SJCRH30 (cell line): ENCODE results near the gene C3AR1. TPM values are rescaled to one million over a fixed set of nuclear protein-coding genes. Genes with fewer than 3 reads are reported as not detected.
"Not testable (repeated sequence)": the region's sequence is repeated elsewhere in the genome, so short reads cannot be mapped to it uniquely, and the experiment has no call there.

Experiments used
- DNase-seq, 2 experiments: peaks; one replicate each; pipeline ENCODE4 v3.0.0-alpha.2; 2015 to 2020
- H3K27ac ChIP-seq: fragments of 250-450 bp; sonication (Bioruptor Pico); 2 replicates; pipeline ENCODE4 v1.5.1; 2020; ENCODE audit warnings: mild to moderate bottlenecking, moderate library complexity
- H3K27me3 ChIP-seq: fragments of 250-450 bp; sonication (Bioruptor Pico); 2 replicates; pipeline ENCODE4 v1.5.1; 2020; ENCODE audit warnings: mild to moderate bottlenecking, moderate library complexity
- H3K36me3 ChIP-seq: fragments of 250-450 bp; sonication (Bioruptor Pico); 2 replicates; pipeline ENCODE4 v1.5.1; 2020; ENCODE audit warnings: mild to moderate bottlenecking, moderate library complexity
- H3K4me1 ChIP-seq: fragments of 250-450 bp; sonication (Bioruptor Pico); 2 replicates; pipeline ENCODE4 v1.5.1; 2020; ENCODE audit warnings: mild to moderate bottlenecking, moderate library complexity
- H3K4me3 ChIP-seq: fragments of 250-450 bp; sonication (Bioruptor Pico); 2 replicates; pipeline ENCODE4 v1.5.1; 2020; ENCODE audit warnings: mild to moderate bottlenecking, moderate library complexity
- H3K9me3 ChIP-seq: fragments of 250-450 bp; sonication (Bioruptor Pico); replicated peaks from 2 replicates; pipeline ENCODE4 v1.5.1; 2020; ENCODE audit warnings: mild to moderate bottlenecking, moderate library complexity
- total RNA-seq: library from RNA; depleted of rRNA; stranded (reverse); fragments of >200 nt; shearing (Covaris generic); gene quantifications from 2 replicates; pipeline ENCODE4 v1.2.3, GENCODE V29; 2014

Gene C3AR1
- total RNA-seq, 1 experiment from 2014 or later: 0.06 TPM

DNA sequence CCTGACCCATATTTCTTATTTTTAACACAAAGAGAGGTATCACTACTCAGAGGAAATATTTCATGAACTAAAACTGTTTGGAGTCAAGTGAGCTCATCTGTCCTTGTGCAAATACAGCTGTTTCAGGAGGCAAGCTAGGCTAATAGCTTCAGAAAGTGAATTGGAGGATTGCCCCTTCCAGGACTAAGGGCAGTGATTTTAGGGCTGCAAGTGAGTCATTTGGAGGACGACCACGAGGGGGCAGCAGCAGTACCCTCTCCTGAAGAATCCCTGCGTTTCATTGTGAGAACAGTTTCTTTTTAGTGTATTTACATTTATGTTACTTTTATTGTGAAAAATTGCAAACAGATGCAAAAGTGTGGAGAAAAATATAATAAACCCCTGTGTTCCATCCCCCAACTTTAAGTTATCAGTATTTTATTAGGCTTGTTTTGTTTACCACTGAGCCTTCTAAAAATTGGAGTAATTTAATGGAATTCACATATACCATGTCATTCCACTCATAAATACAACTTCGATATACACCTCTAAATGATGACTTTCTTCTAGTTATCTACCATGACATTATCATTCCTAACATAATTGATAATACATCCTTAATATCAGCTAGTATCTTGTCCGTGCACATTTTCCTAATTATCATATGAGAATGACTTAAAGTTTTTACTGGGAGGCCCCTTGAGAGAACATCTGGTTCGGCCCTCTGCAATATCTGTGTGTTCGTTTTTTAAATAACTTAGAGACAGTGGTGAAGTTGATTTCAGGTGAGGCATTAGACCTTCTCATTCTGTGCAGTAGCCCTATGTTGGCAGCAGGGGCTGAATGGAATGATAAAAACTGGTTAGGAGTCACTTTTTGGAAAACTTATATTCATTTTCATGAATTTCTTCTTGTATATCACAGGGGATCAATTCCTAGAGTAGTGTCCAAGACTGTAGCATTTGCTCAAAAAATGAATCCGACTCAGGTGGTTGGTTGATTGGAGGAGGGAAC, 19.9 kb downstream of the C3AR1 start:
- peak; percentile 66 to 86 for DNase-seq
- Histone ChIP-seq H3K27ac (no peak overlapping the region), H3K27me3 (no peaks in the 10 kb centered on the region), H3K4me1 (no peaks in the 10 kb centered on the region), H3K9me3 (no peaks in the 10 kb centered on the region), H3K36me3 (peaks cover 2% of the 10 kb centered on the region), H3K4me3 (no peak overlapping the region)

DNA sequence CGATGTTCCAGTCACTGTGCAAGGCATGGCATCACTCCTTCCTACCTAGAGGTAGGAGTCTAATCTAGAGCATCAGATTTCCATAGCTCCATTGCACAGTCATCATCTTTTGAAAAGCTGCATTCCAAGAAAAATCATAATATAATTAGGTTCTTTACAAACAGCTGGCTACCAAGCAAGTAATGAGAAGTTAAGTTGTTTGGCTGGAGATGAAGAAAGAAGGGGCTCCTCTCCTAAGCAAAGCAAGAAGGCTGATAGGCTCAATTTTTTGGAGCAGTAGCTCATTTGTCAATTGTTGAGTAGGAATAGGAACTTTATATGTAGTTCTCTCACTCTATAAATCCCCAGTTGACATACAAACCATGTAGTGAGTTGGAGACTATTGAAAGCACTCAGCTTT, 25.4 kb downstream of the C3AR1 start:
- Histone ChIP-seq H3K27ac (no peak overlapping the region), H3K4me1 (peaks cover 9% of the 10 kb centered on the region; the same call in 1 of the 2 replicates), H3K36me3 (no peaks in the 10 kb centered on the region; the same call in none of the 2 replicates), H3K9me3 (no peaks in the 10 kb centered on the region), H3K4me3 (no peak overlapping the region), H3K27me3 (no peaks in the 10 kb centered on the region)
- no peak for DNase-seq

GRCh38 chr12:8038659-8039114, 27.5 kb downstream of the C3AR1 start:
- DNase-seq: peak; percentile 60 to 65
- no peaks in the 10 kb centered on the region for H3K27me3 ChIP-seq
- H3K9me3 ChIP-seq: no peaks in the 10 kb centered on the region
- H3K27ac ChIP-seq: no peak overlapping the region
- H3K4me1 ChIP-seq: peaks cover 12% of the 10 kb centered on the region; the same call in 1 of the 2 replicates
- no peaks in the 10 kb centered on the region; the same call in 1 of the 2 replicates for H3K36me3 ChIP-seq
- H3K4me3 ChIP-seq: no peak overlapping the region

- H3K4me1 ChIP-seq: peaks cover 12% of the 10 kb centered on the region; the same call in 1 of the 2 replicates
These were observed 28.2 kb downstream of the C3AR1 start for GRCh38 chr12:8037947-8038346.

DNA sequence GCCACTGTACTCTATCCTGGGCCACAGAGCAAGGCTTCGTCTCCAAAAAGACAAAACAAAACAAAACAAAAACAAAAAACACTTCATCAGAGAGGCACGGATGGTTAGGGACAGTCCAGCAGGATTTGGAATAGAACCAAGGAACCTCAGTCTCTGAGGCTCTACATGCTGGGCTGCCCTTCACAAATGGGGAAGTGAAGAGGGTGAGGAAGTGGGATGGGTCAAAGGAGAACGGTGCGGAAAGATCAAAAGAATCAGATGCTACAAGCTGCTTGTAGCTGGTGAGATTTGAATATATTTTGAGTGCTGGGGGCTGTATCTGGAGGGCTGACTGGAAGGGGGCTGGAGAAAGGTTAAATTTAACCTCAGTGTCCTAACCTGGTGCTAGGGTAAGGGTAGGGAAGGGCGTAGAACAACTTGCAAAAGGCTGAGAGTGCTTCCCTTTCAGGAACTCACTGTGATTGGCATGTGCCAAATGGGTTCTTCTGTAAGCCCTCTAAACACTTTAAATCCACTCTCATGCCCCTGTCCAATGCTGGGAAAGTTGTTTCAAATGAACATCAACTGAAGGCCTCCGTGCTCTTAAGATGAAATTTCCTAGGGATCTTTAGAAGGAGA, 29.0 kb downstream of the C3AR1 start:
- Histone ChIP-seq H3K4me3 (no peak overlapping the region), H3K9me3 (no peaks in the 10 kb centered on the region), H3K36me3 (no peaks in the 10 kb centered on the region), H3K4me1 (peaks cover 12% of the 10 kb centered on the region; the same call in 1 of the 2 replicates), H3K27me3 (no peaks in the 10 kb centered on the region), H3K27ac (no peak overlapping the region)
- DNase-seq: no peak

More at GRCh38 chr12:8037947-8038346, 28.2 kb downstream of the C3AR1 start:
- H3K9me3 ChIP-seq: no peaks in the 10 kb centered on the region
- H3K27ac ChIP-seq: no peak overlapping the region
- H3K27me3 ChIP-seq: no peaks in the 10 kb centered on the region
- no peaks in the 10 kb centered on the region for H3K36me3 ChIP-seq
- DNase-seq: no peak
- H3K4me3 ChIP-seq: no peak overlapping the region

GRCh38 chr12:8036346-8036745, 29.8 kb downstream of the C3AR1 start:
- Histone ChIP-seq H3K4me1 (peaks cover 12% of the 10 kb centered on the region; the same call in 1 of the 2 replicates), H3K4me3 (no peak overlapping the region), H3K36me3 (no peaks in the 10 kb centered on the region), H3K27me3 (no peaks in the 10 kb centered on the region), H3K9me3 (no peaks in the 10 kb centered on the region), H3K27ac (no peak overlapping the region)
- no peak for DNase-seq

DNA sequence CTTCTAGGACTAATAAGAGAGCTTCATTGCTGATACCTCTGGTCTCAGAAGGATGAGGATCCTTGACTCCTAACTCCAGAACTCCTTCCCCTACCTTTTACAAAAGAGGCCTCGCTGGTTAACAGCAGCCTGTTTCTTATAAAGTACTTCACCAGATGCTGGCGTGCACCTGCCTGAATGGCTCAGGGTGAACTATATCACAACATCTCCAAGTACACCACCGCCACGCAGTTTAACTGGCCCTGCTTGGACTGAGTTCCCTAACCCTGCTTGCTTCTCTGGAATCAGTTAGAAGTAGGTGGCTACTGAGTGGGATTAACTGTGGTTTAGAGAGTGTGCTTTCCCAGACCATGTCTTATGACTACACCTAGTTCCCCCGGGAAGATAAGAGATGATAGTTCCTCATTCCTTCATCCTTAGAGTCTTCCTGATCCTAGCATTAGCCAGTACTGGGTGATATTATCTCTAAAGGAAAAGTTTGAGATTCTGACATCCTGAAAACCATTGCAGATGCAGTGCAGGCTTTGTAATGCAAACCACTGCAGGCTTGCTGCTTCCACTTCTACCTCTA, 30.6 kb downstream of the C3AR1 start:
- no peak for DNase-seq
- no peak overlapping the region for H3K27ac ChIP-seq
- H3K27me3 ChIP-seq: no peaks in the 10 kb centered on the region
- peaks cover 12% of the 10 kb centered on the region; the same call in 1 of the 2 replicates for H3K4me1 ChIP-seq
- no peaks in the 10 kb centered on the region for H3K9me3 ChIP-seq
- no peaks in the 10 kb centered on the region for H3K36me3 ChIP-seq
- no peak overlapping the region for H3K4me3 ChIP-seq

DNA sequence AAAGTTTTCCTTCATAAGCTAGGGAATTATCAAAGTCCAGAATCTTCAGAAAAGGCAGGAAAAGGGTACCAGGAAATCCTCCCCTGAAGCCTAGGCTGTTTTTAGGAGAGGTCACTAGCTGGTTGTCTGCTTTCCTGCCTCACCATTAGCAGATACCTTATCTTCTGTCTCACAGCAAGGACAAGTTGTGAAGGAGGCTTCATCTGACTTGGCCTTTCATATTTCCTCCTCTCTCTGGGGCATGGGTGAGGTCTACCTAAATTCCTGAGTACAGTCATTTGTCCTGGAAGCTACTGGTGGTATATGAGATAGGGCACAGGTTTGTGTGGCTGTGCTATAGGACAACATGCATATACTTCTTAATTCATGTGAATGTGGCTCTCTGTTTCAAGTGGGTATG, 31.4 kb downstream of the C3AR1 start:
- Histone ChIP-seq H3K27me3 (no peaks in the 10 kb centered on the region), H3K4me3 (no peak overlapping the region), H3K27ac (no peak overlapping the region), H3K9me3 (no peaks in the 10 kb centered on the region), H3K36me3 (no peaks in the 10 kb centered on the region), H3K4me1 (peaks cover 12% of the 10 kb centered on the region; the same call in 1 of the 2 replicates)
- no peak for DNase-seq

DNA sequence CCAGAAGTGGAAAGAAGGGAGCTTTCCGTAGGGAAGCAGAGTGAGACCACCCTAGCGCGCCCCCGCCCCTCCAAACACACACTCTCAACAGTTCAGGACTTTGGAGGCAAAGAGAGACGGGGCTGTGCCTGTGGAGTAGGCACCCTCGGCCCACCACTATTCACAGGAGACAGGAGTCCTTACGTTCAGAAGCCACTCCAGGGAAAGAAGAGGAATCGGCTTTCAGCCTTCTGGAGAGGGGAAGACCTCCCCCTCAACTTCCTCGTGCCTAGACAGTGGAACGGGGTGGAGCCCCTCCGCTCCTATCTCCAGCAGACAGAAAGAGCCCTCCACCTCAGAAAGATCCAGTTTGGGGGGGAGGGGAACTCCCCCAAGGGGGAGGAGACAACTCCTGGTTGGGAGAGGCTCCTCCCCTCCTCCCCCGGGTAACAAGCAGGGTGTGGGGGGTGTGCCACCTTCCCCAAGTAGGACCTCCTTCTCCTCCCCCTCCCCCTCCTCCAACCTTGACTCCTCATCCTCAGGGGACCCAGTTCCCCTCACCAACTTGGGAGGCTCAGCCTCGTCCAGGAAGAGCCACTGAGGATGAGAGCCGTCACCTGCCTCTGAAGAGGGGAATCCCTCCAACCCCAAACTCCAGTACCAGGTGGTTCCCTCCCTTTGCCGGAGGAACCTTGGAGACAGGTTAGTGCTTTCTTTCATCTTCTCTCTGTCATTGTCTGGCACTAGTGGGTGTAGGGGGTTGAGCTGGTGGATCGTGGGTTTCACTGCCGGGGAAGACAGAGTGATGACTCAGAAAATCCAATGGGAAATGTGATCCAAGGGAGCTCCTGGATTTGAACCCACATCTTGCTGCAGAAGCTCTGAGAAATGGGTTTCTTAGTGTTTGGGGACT, 32.8 kb downstream of the C3AR1 start:
- peak overlapping the region; percentile 95 for H3K4me3 ChIP-seq
- peaks cover 5% of the 10 kb centered on the region; the same call in 1 of the 2 replicates for H3K4me1 ChIP-seq
- peak overlapping the region; percentile 67 for H3K27ac ChIP-seq
- no peaks in the 10 kb centered on the region for H3K36me3 ChIP-seq
- peak; percentile 47 to 61 for DNase-seq
- H3K9me3 ChIP-seq: no peaks in the 10 kb centered on the region
- H3K27me3 ChIP-seq: no peaks in the 10 kb centered on the region

- Histone ChIP-seq H3K4me1 (peaks cover 2% of the 10 kb centered on the region; the same call in 1 of the 2 replicates), H3K27ac (peak within 1 kb of the TSS; percentile 67), H3K27me3 (no peaks in the 10 kb centered on the region), H3K36me3 (no peaks in the 10 kb centered on the region), H3K9me3 (no peaks in the 10 kb centered on the region), H3K4me3 (peak within 1 kb of the TSS; percentile 95)
- DNase-seq: peak; percentile 51 to 71
These were observed 33.7 kb downstream of the C3AR1 start, which contains the start of gene FOXJ2 for GRCh38 chr12:8032242-8033152. Gene FOXJ2 (plus strand): TSS chr12:8032716. CDS start chr12:8039833, 7,117 bp downstream.

DNA sequence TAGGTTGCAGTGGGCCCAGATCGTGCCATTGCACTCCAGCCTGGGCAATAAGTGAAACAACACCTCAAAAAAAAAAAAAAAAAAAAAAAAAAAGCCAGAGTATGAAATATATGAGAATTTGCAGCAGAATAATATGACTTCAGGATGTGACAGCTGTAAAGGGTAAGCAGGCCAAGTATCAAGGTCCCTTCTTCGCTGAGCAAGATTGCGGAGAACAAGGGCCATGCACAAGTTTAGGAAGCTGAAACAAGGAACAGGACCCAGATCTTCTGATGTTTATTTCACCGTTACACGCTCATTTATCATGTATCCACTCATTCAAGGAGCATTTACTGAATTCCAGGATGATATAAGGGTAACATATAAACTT, 34.3 kb downstream of the C3AR1 start:
- Histone ChIP-seq H3K9me3 (no peaks in the 10 kb centered on the region), H3K4me1 (peaks cover 2% of the 10 kb centered on the region; the same call in 1 of the 2 replicates), H3K36me3 (no peaks in the 10 kb centered on the region), H3K27ac (no peak overlapping the region), H3K27me3 (no peaks in the 10 kb centered on the region), H3K4me3 (peak overlapping the region; percentile 95)
- DNase-seq: no peak

- H3K27ac ChIP-seq, H3K27me3 ChIP-seq, DNase-seq, H3K9me3 ChIP-seq, H3K4me1 ChIP-seq, H3K4me3 ChIP-seq, H3K36me3 ChIP-seq: not testable (repeated sequence)
These were observed 35.1 kb downstream of the C3AR1 start for GRCh38 chr12:8031017-8031416.

DNA sequence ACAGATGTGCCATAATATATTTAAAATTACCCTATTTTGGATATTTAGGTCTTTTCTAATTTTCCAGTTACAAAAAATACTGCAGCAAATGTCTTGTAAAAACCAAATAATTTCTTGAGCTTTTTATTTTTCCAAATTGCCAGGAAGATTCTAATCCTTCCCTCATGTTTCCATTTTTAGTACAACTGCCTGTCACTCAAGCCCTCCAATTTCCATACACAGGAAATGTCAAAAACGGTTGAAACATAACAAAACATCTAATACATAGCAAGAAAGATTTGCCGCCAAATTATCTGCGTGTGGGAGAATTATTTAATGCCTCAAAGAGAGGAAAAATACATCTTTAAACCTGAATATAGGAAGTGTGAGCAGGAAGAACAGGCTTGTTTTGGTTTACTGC, 36.0 kb downstream of the C3AR1 start:
- no peak overlapping the region for H3K4me3 ChIP-seq
- DNase-seq: no peak
- no peak overlapping the region for H3K27ac ChIP-seq

More for the DNA sequence above, 36.0 kb downstream of the C3AR1 start:
- H3K4me1 ChIP-seq: peaks cover 2% of the 10 kb centered on the region; the same call in 1 of the 2 replicates
- no peaks in the 10 kb centered on the region for H3K27me3 ChIP-seq
- no peaks in the 10 kb centered on the region for H3K36me3 ChIP-seq
- H3K9me3 ChIP-seq: no peaks in the 10 kb centered on the region
